Ishikawa (cell line): ENCODE data around the gene RALGPS1.

Experiments
- CEBPB ChIP-seq: IDR thresholded peaks from 2 replicates; pipeline ENCODE4 v1.6.1; 2012
- CREB1 ChIP-seq: IDR thresholded peaks from 2 replicates; pipeline ENCODE4 v1.6.1; 2012; ENCODE audit warnings: low read depth
- EGR1 ChIP-seq: IDR thresholded peaks from 2 replicates; pipeline ENCODE4 v1.6.1; 2012
- EP300 ChIP-seq: IDR thresholded peaks from 2 replicates; pipeline ENCODE4 v1.6.1; 2012; ENCODE audit warnings: borderline replicate concordance
- FOXM1 ChIP-seq: IDR thresholded peaks from 2 replicates; pipeline ENCODE4 v1.6.1; 2012; ENCODE audit warnings: low read depth, borderline replicate concordance
- NFIC ChIP-seq: IDR thresholded peaks from 2 replicates; pipeline ENCODE4 v1.6.1; 2012
- RAD21 ChIP-seq: IDR thresholded peaks from 2 replicates; pipeline ENCODE4 v1.6.1; 2012; ENCODE audit warnings: low read depth
- TAF1 ChIP-seq: IDR thresholded peaks from 2 replicates; pipeline ENCODE4 v1.6.1; 2012; ENCODE audit warnings: low read depth, mild to moderate bottlenecking
- TCF12 ChIP-seq: IDR thresholded peaks from 2 replicates; pipeline ENCODE4 v1.6.1; 2012; ENCODE audit warnings: low read depth
- TEAD4 ChIP-seq: IDR thresholded peaks from 2 replicates; pipeline ENCODE4 v1.6.1; 2012
- YY1 ChIP-seq: IDR thresholded peaks from 2 replicates; pipeline ENCODE4 v1.6.1; 2012; ENCODE audit warnings: low read depth
- ZBTB7A ChIP-seq: IDR thresholded peaks from 2 replicates; pipeline ENCODE4 v1.6.1; 2012; ENCODE audit warnings: low read depth
- TF ChIP-seq, protein P1 (sequence below): IDR thresholded peaks from 2 replicates; pipeline ENCODE4 v1.6.1; 2012
- TF ChIP-seq, protein P2 (sequence below): IDR thresholded peaks from 2 replicates; pipeline ENCODE4 v1.6.1; 2012
- TF ChIP-seq, protein P3 (sequence below): IDR thresholded peaks from 2 replicates; pipeline ENCODE4 v1.6.1; 2012; ENCODE audit warnings: low read depth, mild to moderate bottlenecking

The RALGPS1 gene

DNA sequence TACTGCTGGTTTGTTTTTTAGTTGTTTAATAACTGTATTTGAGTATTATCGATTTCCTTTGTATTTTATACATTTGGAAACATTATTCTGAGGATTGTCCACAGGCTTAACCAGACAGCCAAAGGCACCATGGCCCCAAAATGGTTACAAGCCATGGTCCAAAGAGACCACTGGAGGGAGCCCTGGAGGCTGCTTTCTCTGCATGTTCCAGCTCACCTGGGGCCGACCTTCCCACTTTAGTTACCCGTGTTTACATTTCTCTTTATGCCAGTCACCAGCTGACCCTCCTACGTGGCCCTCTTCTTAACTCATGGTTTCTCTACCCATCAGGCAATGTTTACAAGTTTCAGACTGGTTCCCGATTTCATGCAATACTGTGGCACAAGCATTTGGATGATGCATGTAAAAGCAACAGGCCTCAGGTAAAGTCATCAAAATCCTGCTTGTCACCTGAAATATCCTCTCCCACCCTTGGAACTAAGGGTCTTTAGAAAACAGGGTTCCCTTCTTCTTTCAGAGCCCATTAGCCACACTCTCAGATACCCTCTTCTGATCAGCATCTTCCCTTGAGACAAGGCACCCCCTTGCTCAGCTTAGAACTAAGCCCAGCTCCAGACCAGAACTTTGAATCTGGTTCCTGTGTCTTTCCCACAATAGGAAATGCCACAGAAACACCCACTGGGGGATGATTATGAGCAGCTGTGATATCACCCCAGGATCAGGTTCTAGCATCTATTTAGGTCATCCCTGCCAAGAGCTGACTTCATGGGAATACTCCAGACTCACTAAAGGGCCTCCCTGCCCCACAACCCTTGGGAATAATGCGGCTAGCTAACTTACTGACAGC is 300.1 kb downstream of the RALGPS1 start:
- TF ChIP-seq TCF12, result no peak
- no peak for TF ChIP-seq TEAD4
- peak; percentile 77 for TF ChIP-seq RAD21
- TF ChIP-seq NFIC, result no peak
- TF ChIP-seq, protein P1, sequence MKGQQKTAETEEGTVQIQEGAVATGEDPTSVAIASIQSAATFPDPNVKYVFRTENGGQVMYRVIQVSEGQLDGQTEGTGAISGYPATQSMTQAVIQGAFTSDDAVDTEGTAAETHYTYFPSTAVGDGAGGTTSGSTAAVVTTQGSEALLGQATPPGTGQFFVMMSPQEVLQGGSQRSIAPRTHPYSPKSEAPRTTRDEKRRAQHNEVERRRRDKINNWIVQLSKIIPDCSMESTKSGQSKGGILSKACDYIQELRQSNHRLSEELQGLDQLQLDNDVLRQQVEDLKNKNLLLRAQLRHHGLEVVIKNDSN, result no peak
- TF ChIP-seq YY1, result 0 out of 2 replicates have a peak, but pooled peaks have one; percentile 37

DNA sequence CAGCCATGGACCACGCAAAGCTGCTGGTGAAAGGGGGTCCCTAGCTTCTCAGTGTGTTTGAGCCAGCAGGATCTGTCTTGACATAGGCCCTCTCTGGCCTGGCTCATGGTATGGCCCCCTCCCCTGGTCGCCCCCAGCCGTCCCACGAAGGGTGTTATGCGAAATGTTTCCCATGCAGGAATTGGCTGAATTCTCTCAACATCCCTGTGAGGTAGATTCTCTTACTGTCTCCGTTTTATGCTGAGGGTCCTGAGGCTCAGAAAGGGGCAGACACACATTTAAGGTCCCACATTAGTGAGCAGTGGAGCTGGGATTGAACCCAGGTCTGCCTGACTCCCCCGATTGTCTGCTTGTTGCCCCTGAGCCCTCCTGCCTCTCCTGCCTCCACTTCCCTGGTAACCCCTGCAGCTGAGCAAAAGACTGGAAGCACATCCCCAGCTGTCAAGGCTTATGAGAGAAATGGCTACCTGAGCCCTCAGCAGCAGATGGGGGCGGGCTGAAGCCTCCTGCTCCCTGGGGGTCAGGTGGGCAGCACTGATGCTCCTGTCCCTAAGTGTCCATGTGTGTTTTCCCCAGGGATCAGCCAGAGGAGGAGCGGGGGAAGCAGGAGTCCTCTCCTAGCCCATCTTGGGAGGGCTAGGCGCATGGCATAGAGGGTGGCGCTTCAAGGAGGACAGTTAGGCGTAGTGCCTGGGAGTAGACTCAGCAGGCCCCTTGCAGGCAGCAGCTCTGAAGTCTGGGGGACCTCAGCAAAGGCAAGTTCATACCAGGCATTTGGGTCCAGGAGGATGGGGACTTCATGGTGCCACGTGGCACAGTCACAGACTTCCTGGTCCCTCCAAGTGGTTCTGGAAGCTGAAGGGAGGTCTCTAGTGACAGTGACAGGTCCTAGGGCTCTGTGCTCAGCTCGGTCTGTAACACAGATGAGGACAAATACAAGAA is 301.0 kb downstream of the RALGPS1 start:
- TF ChIP-seq TAF1 (no peak), YY1 (no peak), TEAD4 (no peak), CREB1 (no peak), RAD21 (no peak), EGR1 (no peak), EP300 (no peak), FOXM1 (no peak), TCF12 (no peak), NFIC (no peak), ZBTB7A (no peak), CEBPB (no peak)
- TF ChIP-seq, protein P1, result no peak
- TF ChIP-seq, protein P2, sequence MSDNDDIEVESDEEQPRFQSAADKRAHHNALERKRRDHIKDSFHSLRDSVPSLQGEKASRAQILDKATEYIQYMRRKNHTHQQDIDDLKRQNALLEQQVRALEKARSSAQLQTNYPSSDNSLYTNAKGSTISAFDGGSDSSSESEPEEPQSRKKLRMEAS, result no peak
- TF ChIP-seq, protein P3, sequence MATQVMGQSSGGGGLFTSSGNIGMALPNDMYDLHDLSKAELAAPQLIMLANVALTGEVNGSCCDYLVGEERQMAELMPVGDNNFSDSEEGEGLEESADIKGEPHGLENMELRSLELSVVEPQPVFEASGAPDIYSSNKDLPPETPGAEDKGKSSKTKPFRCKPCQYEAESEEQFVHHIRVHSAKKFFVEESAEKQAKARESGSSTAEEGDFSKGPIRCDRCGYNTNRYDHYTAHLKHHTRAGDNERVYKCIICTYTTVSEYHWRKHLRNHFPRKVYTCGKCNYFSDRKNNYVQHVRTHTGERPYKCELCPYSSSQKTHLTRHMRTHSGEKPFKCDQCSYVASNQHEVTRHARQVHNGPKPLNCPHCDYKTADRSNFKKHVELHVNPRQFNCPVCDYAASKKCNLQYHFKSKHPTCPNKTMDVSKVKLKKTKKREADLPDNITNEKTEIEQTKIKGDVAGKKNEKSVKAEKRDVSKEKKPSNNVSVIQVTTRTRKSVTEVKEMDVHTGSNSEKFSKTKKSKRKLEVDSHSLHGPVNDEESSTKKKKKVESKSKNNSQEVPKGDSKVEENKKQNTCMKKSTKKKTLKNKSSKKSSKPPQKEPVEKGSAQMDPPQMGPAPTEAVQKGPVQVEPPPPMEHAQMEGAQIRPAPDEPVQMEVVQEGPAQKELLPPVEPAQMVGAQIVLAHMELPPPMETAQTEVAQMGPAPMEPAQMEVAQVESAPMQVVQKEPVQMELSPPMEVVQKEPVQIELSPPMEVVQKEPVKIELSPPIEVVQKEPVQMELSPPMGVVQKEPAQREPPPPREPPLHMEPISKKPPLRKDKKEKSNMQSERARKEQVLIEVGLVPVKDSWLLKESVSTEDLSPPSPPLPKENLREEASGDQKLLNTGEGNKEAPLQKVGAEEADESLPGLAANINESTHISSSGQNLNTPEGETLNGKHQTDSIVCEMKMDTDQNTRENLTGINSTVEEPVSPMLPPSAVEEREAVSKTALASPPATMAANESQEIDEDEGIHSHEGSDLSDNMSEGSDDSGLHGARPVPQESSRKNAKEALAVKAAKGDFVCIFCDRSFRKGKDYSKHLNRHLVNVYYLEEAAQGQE, result no peak

DNA sequence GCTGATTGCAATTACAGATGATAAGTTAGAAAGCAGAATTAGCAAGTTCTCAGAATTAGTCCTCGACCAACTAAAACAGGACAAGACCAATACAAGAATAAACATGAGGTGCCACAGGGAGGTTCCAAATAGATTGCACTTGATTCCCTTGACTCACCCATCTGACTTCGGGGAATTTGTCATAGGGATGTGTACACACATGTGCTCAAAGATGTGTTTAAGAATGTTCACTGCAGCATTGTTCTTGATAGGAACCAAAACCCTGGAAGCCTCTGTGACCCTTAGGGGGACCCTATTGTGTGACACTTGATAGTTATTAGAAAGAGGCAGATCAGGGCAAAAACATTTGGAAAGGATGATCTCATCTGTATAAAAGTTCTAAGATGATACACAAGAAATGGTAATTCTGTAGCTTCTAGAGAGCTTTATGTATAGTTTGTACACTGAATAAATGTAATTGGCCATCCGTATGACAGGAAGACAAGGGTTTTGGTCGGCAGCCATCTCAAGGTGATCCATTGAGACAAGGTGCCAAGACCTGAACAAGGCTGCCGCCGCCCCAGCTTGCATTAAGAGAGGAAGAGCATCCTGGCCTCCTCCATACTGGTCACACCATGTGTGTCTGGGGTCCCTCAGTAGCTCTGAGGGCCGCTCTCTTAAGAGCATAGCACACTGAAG is 301.8 kb downstream of the RALGPS1 start:
- TF ChIP-seq, protein P1, result no peak
- TF ChIP-seq YY1 (no peak), RAD21 (no peak), TAF1 (no peak), TCF12 (no peak), EP300 (no peak), ZBTB7A (no peak), EGR1 (no peak), CREB1 (no peak), CEBPB (no peak), TEAD4 (no peak), FOXM1 (no peak), NFIC (no peak)
- TF ChIP-seq, protein P3, result no peak
- TF ChIP-seq, protein P2, result no peak

DNA sequence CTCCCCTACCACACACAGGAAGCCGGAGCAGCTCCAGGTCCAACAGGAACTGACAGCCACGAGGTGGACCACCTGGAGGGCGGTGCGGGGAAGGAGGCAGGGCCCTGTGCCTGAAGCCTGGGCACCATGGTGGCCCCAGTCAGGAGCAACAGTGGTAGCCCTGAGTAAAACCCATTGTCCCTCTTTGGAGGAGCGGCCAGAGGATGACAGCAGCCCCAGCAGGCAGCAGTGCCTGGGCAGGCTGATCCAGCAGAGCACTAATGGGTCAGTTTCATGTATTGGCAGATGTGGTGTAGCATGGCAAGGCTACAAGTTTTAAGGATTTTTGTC is 302.3 kb downstream of the RALGPS1 start:
- TF ChIP-seq FOXM1 (no peak), CREB1 (no peak), CEBPB (no peak), TCF12 (no peak), EP300 (no peak), ZBTB7A (no peak), NFIC (no peak), TEAD4 (no peak), RAD21 (no peak), YY1 (no peak), TAF1 (no peak), EGR1 (no peak)
- TF ChIP-seq, protein P3, result no peak
- TF ChIP-seq, protein P2, result no peak
- TF ChIP-seq, protein P1, result no peak
